CD4-positive, alpha-beta memory T cell (primary cell): ENCODE measurements around the gene CLASRP. TPM values are rescaled to one million over a fixed set of nuclear protein-coding genes. Genes with fewer than 3 reads are reported as not detected.

ENCODE experiments used
- CTCF ChIA-PET: fragments of 350-600 bp; sonication (Branson Sonifier 250); formaldehyde crosslinking; loops from one replicate; lab custom pipeline; 2021; ENCODE audit warnings: inconsistent platforms; ENCODE audit not compliant: partially characterized antibody; lab: Charles Lee
- POLR2A ChIA-PET: fragments of 350-600 bp; sonication (Branson Sonifier 250); formaldehyde crosslinking; loops from one replicate; lab custom pipeline; 2021; ENCODE audit not compliant: partially characterized antibody; lab: Charles Lee
- DNase-seq, 5 donors: peaks; one replicate each; pipeline versions ENCODE4 v3.0.0 to v3.0.0-alpha.2; 2020 to 2022; ENCODE audit warnings: mixed read lengths in 1 of 5
- H3K27ac ChIP-seq: one replicate; pipeline ENCODE4 v1.7.0; 2013; ENCODE audit warnings: low read depth, low read length
- H3K27me3 ChIP-seq: 2 replicates; pipeline ENCODE4 v1.7.0; 2013; ENCODE audit warnings: mild to moderate bottlenecking, low read length, moderate library complexity; ENCODE audit not compliant: insufficient read depth
- H3K36me3 ChIP-seq: 2 replicates; pipeline ENCODE4 v1.7.0; 2013; ENCODE audit warnings: mild to moderate bottlenecking, low read length, moderate library complexity; ENCODE audit not compliant: insufficient read depth
- H3K4me1 ChIP-seq: 2 replicates; pipeline ENCODE4 v1.7.0; 2013; ENCODE audit warnings: mild to moderate bottlenecking, low read length, moderate library complexity; ENCODE audit not compliant: insufficient read depth
- H3K4me3 ChIP-seq, 2 donors: one replicate each; pipeline ENCODE4 v1.7.0; 2013; ENCODE audit warnings: low read length in 2 of 2, mild to moderate bottlenecking in 1 of 2
- H3K9me3 ChIP-seq, 2 donors: one replicate each; pipeline ENCODE4 v1.7.0; 2013; ENCODE audit warnings: low read length in 2 of 2, control low read depth in 1 of 2; ENCODE audit not compliant: control insufficient read depth in 1 of 2
- H3K27ac Mint-ChIP-seq, 7 donors: one replicate each; pipeline ENCODE4 v1.8.0; 2020 to 2021; ENCODE audit warnings: mixed read lengths in 7 of 7, mild to moderate bottlenecking in 6 of 7, inconsistent platforms in 3 of 7, moderate library complexity in 3 of 7
- H3K27me3 Mint-ChIP-seq, 2 donors: one replicate each; pipeline ENCODE4 v1.8.0; 2020 to 2021; ENCODE audit warnings: mixed read lengths in 2 of 2
- H3K36me3 Mint-ChIP-seq, 2 donors: one replicate each; pipeline ENCODE4 v1.8.0; 2020 to 2021; ENCODE audit warnings: mixed read lengths in 2 of 2, inconsistent platforms in 1 of 2, mild to moderate bottlenecking in 1 of 2
- H3K4me1 Mint-ChIP-seq, 4 donors: one replicate each; pipeline ENCODE4 v1.8.0; 2020 to 2021; ENCODE audit warnings: mixed read lengths in 4 of 4, mild to moderate bottlenecking in 1 of 4
- H3K4me3 Mint-ChIP-seq, 8 donors: one replicate each; pipeline ENCODE4 v1.8.0; 2020 to 2021; ENCODE audit warnings: mixed read lengths in 8 of 8, mild to moderate bottlenecking in 7 of 8, moderate library complexity in 6 of 8, inconsistent platforms in 3 of 8
- H3K9me3 Mint-ChIP-seq, 8 donors: one replicate each; pipeline ENCODE4 v1.8.0; 2020 to 2021; ENCODE audit warnings: mixed read lengths in 8 of 8, mild to moderate bottlenecking in 5 of 8, inconsistent platforms in 3 of 8, moderate library complexity in 1 of 8
- intact Hi-C: fragments of 100-400 bp; cut with micrococcal nuclease; formaldehyde crosslinking; loops from one replicate; pipeline ENCODE4 v1.15.1; 2023
- polyA plus RNA-seq, 2 donors: library from polyadenylated mRNA; unstranded; fragments of 300-500 nt; fragmentation: Illumina TruSeq; gene quantifications; one replicate each; pipeline ENCODE4 v1.2.3, GENCODE V29; 2021
- total RNA-seq, 2 experiments: library from RNA; stranded (reverse); gene quantifications; one replicate each; pipeline ENCODE4 v1.2.3, GENCODE V29; 2021

The CLASRP gene
- total and polyA plus RNA-seq, 4 experiments from 2014 or later: 3.8 to 163 (median 84.3) TPM

GRCh38 chr19:45096700-45097099, 57.9 kb downstream of the CLASRP start:
- no peaks in the 10 kb centered on the region for H3K9me3 Mint-ChIP-seq
- peak overlapping the region in 4 of 8 donors; percentile 20 to 72 (median 49) for H3K4me3 Mint-ChIP-seq
- no peak overlapping the region for H3K4me3 ChIP-seq
- H3K27me3 Mint-ChIP-seq: no peaks in the 10 kb centered on the region
- H3K4me1 Mint-ChIP-seq: peaks cover 46 to 90% (median 71%) of the 10 kb centered on the region in 4 donors
- H3K27ac ChIP-seq: no peak overlapping the region
- ChIA-PET POLR2A (no interaction called here), CTCF (no interaction called here)
- no peaks in the 10 kb centered on the region for H3K9me3 ChIP-seq
- H3K36me3 Mint-ChIP-seq: peaks cover 0 to 14% of the 10 kb centered on the region in 2 donors
- intact Hi-C loops: no loop called here
- peak overlapping the region in 6 of 7 donors; percentile 26 to 86 (median 76) for H3K27ac Mint-ChIP-seq
- H3K4me1 ChIP-seq: peaks cover 47% of the 10 kb centered on the region
- no peaks in the 10 kb centered on the region for H3K36me3 ChIP-seq
- no peaks in the 10 kb centered on the region for H3K27me3 ChIP-seq
- DNase-seq: peak in 1 of 5 donors; percentile 13

- peaks cover 46% of the 10 kb centered on the region for H3K4me1 ChIP-seq
- CTCF ChIA-PET: interaction anchor here (1.0 kb wide), 1 partner anchor 29 kb away, joined by 4 read pairs; no protein-coding TSS in a partner anchor
- H3K4me3 ChIP-seq: no peak overlapping the region
- H3K9me3 Mint-ChIP-seq: no peaks in the 10 kb centered on the region
- no peaks in the 10 kb centered on the region for H3K27me3 ChIP-seq
- intact Hi-C loops: no loop called here
- no peak overlapping the region for H3K27ac ChIP-seq
- peaks cover 0 to 10% of the 10 kb centered on the region in 2 donors for H3K36me3 Mint-ChIP-seq
- H3K27ac Mint-ChIP-seq: peak overlapping the region in 5 of 7 donors; percentile 17 to 73 (median 57)
- POLR2A ChIA-PET: no interaction called here
- H3K36me3 ChIP-seq: no peaks in the 10 kb centered on the region
- H3K4me1 Mint-ChIP-seq: peaks cover 50 to 92% (median 70%) of the 10 kb centered on the region in 4 donors
- H3K27me3 Mint-ChIP-seq: no peaks in the 10 kb centered on the region
- peak in 1 of 5 donors; percentile 20 for DNase-seq
- H3K4me3 Mint-ChIP-seq: peak overlapping the region in 3 of 8 donors; percentile 49 to 70 (median 54)
- H3K9me3 ChIP-seq: no peaks in the 10 kb centered on the region
These were observed 58.6 kb downstream of the CLASRP start for GRCh38 chr19:45097450-45097775.

- intact Hi-C loops: no loop called here
- Mint-ChIP-seq H3K27me3 (no peaks in the 10 kb centered on the region), H3K27ac (peak overlapping the region in 4 of 7 donors; percentile 17 to 66 (median 40)), H3K9me3 (no peaks in the 10 kb centered on the region), H3K4me3 (peak overlapping the region in 3 of 8 donors; percentile 49 to 70 (median 54)), H3K36me3 (peaks cover 0 to 6% of the 10 kb centered on the region in 2 donors), H3K4me1 (peaks cover 50 to 93% (median 69%) of the 10 kb centered on the region in 4 donors)
- ChIA-PET CTCF (interaction anchor here (1.0 kb wide), 1 partner anchor 28 kb away, joined by 4 read pairs; no protein-coding TSS in a partner anchor), POLR2A (no interaction called here)
- DNase-seq: peak in 1 of 5 donors; percentile 31
- H3K4me1 ChIP-seq: peaks cover 51% of the 10 kb centered on the region
- H3K36me3 ChIP-seq: no peaks in the 10 kb centered on the region
- no peak overlapping the region for H3K27ac ChIP-seq
- no peak overlapping the region for H3K4me3 ChIP-seq
- H3K27me3 ChIP-seq: no peaks in the 10 kb centered on the region
- H3K9me3 ChIP-seq: no peaks in the 10 kb centered on the region
These were observed 59.1 kb downstream of the CLASRP start for GRCh38 chr19:45097776-45098520.

GRCh38 chr19:45098521-45099466, 59.9 kb downstream of the CLASRP start:
- H3K27me3 ChIP-seq: no peaks in the 10 kb centered on the region
- Mint-ChIP-seq H3K4me1 (peaks cover 51 to 96% (median 69%) of the 10 kb centered on the region in 4 donors), H3K9me3 (no peaks in the 10 kb centered on the region), H3K4me3 (no peak overlapping the region), H3K27ac (peak overlapping the region in 3 of 7 donors; percentile 18 to 78 (median 67)), H3K27me3 (no peaks in the 10 kb centered on the region), H3K36me3 (peaks cover 0 to under 1% of the 10 kb centered on the region in 2 donors)
- no peaks in the 10 kb centered on the region for H3K36me3 ChIP-seq
- no peak overlapping the region for H3K4me3 ChIP-seq
- DNase-seq: peak in 1 of 5 donors; percentile 19
- H3K4me1 ChIP-seq: peaks cover 55% of the 10 kb centered on the region
- H3K9me3 ChIP-seq: no peaks in the 10 kb centered on the region
- POLR2A ChIA-PET: no interaction called here
- CTCF ChIA-PET: interaction anchor here (1.0 kb wide), 1 partner anchor 28 kb away, joined by 4 read pairs; no protein-coding TSS in a partner anchor
- no peak overlapping the region for H3K27ac ChIP-seq
- intact Hi-C loops: no loop called here

GRCh38 chr19:45099467-45100191, 60.8 kb downstream of the CLASRP start:
- H3K4me1 ChIP-seq: peaks cover 55% of the 10 kb centered on the region
- H3K4me3 Mint-ChIP-seq: peak overlapping the region in 1 of 8 donors; percentile 26
- DNase-seq: no peak

GRCh38 chr19:45100201-45100600, 61.4 kb downstream of the CLASRP start:
- intact Hi-C loops: no loop called here
- H3K27ac ChIP-seq: no peak overlapping the region
- no peak overlapping the region for H3K4me3 ChIP-seq
- H3K9me3 Mint-ChIP-seq: no peaks in the 10 kb centered on the region
- peak overlapping the region in 1 of 7 donors; percentile 64 for H3K27ac Mint-ChIP-seq
- H3K9me3 ChIP-seq: no peaks in the 10 kb centered on the region
- no peaks in the 10 kb centered on the region for H3K36me3 Mint-ChIP-seq
- no peaks in the 10 kb centered on the region for H3K36me3 ChIP-seq
- peaks cover 55% of the 10 kb centered on the region for H3K4me1 ChIP-seq
- H3K4me3 Mint-ChIP-seq: no peak overlapping the region
- H3K27me3 ChIP-seq: no peaks in the 10 kb centered on the region
- no peak for DNase-seq
- POLR2A ChIA-PET: interaction anchor here (1.9 kb wide), 1 partner anchor 9 kb away, joined by 5 read pairs; no protein-coding TSS in a partner anchor
- peaks cover 53 to 96% (median 71%) of the 10 kb centered on the region in 4 donors for H3K4me1 Mint-ChIP-seq
- CTCF ChIA-PET: no interaction called here
- H3K27me3 Mint-ChIP-seq: no peaks in the 10 kb centered on the region

More at GRCh38 chr19:45099467-45100191, 60.8 kb downstream of the CLASRP start:
- Histone ChIP-seq H3K36me3 (no peaks in the 10 kb centered on the region), H3K27me3 (no peaks in the 10 kb centered on the region), H3K9me3 (no peaks in the 10 kb centered on the region), H3K4me3 (no peak overlapping the region), H3K27ac (no peak overlapping the region)
- Mint-ChIP-seq H3K4me1 (peaks cover 52 to 96% (median 70%) of the 10 kb centered on the region in 4 donors), H3K9me3 (no peaks in the 10 kb centered on the region), H3K36me3 (no peaks in the 10 kb centered on the region), H3K27me3 (no peaks in the 10 kb centered on the region), H3K27ac (peak overlapping the region in 3 of 7 donors; percentile 57 to 78 (median 64))
- intact Hi-C loops: no loop called here
- ChIA-PET CTCF (no interaction called here), POLR2A (no interaction called here)
